Stimulated activated CD4-positive, alpha-beta T cell treated with anti-CD3 and anti-CD28 coated beads, Interleukin-4, amount 100 ng/mL, for 4 hours (primary cell): ENCODE measurements around the gene SH3BGRL3.
A peak's percentile ranks its signal among the peaks of the same experiment; 100 is the strongest.
"Not testable (repeated sequence)": the region's sequence is repeated elsewhere in the genome, so short reads cannot be mapped to it uniquely, and the experiment has no call there.

Experiments
- DNase-seq, 2 experiments: peaks; one replicate each; pipeline ENCODE4 v3.0.0-alpha.2; 2020

SH3BGRL3 gene

DNA sequence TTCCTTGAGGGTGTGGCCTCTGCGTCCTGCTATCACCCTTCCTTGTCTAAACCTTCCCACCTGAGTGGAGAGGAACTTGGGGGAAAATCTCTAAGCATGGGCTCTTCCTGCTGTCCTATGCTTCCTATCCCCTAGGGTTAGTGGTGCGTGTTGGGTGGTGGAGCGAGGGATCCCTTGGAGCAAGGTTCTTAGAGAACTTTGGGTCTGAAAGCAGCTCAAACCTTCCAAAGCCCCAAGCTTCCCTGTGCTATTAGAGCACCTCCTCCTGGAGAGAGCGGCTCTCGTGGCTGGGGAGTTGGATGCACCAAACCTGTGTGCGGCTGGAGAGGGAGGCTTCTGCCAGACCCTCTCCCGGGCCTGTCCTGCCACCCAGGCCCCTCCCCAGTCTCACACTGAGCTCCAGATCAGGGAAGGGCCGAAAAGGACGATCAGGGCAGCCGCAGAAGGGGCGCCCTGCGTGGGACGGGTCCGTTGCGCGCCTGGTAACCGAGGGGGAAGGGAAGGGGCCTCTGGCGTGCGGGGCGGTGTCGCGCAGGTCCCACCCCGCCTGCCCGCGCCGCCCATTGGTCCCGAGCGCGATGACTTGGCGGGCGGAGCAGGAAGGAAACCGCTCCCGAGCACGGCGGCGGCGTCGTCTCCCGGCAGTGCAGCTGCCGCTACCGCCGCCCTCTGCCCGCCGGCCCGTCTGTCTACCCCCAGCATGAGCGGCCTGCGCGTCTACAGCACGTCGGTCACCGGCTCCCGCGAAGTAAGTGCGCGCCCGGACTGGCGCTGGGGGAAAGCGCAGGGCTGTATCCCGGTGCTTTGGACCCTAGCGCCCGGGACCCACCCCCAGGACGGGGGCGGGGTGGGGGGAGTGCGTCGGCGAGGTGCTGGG is at the start of gene SH3BGRL3:
Gene SH3BGRL3 (plus strand): TSS at position 631 of the 877 bp plus-strand sequence. CDS start 70 bp downstream, at position 701.
- DNase-seq = peak; percentile 81 to 85

DNA sequence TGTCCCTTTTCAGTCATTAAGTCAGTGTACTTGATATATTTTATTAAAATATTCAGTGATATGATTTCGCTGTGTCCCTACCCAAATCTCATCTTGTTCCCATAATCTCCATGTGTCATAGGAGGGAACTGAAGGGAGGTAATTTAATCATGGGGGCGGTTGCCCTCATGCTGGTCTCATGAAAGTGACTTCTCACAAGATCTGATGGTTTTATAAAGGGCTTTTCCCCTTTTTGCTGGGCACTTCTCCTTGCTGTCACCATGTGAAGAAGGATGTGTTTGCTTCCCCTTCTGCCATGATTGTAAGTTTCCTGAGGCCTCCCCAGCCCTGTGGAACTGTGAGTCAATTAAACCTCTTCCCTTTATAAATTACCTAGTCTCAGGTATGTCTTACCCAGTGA is 49.2 kb upstream of the SH3BGRL3 start:
- not testable (repeated sequence) for DNase-seq

DNA sequence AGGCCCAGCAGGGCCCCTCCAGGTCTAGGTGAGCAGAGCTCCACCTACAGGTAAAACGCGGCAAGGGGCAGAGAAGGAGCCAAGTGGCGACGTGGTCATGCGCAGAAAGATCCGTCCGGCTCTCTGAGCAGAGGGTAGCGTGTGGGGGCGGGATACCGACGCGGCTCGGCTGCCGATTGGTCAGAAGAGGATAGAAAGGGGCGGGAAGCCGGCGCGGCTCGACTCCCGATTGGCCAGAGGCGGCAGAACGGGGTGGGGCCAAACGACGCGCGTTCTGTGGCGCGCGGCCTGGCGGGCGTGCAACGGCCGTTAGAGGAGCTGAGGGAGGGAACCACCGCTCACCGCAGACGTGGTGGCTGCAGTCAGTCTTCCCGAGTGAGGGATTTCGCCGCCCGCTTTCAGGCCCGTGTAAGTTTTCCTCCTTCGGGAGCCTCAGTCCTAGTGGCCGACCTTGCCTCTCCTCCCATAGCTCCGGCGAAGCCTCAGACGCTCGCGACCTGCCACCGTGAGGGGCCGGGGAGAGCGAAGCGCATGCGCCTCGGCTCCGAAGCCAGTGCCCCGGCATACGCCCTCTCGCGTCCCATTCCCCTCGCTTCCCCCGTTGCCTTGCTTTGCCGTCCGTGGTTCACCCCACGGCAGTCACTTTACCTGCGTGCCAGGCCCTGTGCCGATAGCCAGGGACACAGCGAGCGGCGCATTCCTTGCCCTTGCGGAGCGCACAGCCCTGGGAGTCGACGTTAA is 45.8 kb upstream of the SH3BGRL3 start, which contains the start of gene CEP85:
Gene CEP85 (plus strand): TSS at position 298 of the 741 bp plus-strand sequence. CDS start 5,584 bp downstream, outside the sequence.
- peak; percentile 97 to 98 for DNase-seq

DNA sequence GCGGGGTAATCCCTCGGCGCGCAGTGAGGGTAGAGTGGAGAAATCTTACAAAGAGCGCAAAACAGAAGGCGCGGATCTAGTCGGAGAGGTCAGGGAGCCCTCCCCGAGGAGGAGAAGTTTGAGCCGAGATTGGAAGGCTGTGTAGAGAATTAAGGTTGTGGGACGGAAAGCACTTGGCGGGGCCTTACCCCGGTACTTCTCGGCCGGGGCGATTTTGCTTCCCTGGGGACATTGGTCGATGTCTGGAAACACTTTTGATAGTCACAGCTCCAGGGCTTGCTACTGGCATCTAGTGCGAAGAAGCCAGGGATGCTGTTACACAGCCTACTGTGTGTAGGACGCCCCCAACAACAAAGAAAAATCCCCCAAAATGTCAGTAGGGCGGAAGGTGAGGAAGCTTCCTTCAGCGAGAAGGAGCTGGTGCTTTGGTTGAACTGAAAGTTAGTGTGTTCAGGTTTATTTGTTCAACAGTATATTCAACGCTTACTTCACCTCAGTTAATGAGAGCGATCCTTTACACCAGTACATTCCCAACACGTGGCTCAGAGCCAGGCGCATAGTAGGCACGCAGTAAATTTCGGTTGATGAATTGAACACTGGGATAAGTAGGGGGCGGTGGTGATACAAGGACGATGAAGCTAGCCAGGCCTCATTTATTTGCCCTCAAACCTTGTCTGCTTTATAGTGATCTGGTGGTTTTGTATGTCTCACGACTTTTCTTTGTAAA is 45.1 kb upstream of the SH3BGRL3 start:
- DNase-seq = peak in 1 of 2 experiments; percentile 2

DNA sequence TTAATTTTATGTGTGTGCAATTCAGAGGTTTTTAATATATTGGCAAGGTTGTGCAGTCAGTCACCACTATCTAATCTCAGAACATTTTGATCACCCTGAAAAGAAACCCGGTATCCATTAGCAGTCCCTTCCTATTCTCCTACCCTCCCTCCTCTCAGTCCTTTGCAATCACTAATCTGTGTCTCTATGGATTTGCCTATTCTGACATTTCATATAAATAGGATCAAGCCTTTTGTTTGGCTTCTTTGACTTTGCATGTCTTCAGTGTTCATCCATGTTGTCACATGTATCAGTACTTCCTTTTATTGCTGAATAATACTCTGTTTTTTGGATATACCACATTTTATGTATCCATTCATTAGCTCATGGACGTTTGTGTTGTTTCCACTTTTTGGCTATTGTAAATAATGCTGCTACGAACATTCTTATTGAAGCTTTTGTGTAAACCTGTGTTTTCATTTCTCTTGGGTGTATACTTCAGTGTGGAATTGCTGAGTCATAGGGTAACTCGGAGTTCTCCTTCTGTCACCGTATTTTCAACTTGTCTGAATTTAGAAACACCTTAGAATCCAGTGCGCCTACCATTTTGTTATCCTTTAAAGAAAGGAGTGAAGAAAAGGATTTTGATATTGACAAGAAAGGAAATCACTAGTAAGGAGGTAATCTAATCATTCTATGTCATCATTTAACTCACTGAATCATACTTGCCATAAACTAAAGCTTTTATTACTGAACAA is 42.5 kb upstream of the SH3BGRL3 start:
- DNase-seq = no peak

DNA sequence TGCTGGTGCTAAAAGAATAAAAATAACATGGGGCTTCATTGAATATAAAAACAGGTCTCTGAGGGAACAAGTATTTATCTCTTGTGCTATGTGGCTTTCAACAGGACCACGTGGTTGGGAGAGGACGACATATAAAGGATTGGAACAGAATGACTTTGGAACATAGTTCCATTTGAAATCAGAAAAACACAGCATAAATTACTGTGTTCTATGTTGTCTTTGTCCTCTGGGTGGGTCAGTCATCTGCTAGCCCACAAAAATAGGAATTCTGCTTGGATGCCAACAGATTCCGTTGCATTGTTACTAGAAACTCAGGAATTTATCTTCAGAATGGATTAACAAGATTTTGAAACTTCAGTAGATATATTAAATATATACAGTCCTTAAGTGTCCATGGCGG is 40.0 kb upstream of the SH3BGRL3 start:
- DNase-seq = no peak

DNA sequence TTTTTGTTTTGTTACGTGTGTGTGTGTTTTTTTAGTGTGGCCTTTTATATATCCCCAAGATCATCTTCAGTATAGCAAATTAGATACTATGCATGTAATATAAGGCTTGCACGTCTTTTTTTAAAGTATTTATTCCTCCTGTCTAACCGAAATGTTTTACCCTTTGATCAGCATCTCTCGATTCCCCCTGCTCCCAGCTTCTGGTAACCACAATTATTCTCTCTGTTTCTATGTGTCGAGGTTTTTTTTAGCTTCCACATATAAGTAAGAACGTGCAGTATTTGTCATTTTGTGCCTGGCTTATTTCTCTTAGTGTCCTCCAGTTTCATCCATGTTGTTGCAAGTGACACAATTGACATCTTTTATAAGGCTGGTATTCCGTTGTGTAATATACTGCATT is 27.2 kb upstream of the SH3BGRL3 start:
- no peak for DNase-seq

DNA sequence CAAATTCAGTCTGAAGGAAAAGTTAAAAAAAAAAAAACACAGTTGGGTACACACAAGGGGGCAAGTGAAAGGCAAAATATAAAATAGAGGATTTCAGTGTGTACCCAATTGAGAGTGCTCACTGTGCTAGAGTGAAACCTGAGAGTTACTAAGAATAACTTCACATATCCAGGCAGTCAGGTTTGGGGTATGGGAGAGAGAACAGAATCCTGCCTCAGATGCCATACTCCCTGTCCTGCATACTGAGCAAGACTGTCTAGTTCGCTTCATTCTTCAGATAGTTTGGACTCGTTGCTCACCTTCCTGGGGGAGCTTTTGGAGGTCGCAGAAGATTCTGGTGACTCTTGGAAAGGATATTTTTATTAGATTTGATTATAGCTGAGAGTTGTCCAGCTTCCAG is 25.5 kb upstream of the SH3BGRL3 start:
- DNase-seq = no peak

DNA sequence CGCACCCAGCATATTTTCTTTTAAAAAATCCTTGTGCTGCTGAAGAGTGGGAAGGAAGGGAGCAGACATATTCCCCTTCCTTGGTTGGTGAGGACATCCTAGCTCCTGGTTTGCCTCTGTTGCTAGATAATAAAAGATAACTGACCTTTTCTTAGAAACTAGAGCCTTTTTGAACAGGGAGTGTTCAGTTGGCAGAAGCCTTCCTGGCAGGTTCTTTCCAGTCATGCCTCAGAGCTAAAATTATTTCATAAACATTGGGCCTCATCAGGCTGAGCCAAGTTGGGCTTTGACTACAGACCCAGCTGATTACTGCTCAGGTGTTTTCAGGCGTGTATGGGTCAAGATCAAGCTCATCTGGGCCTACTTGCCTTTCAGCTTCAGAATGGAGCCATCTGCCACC is 22.7 kb upstream of the SH3BGRL3 start:
- no peak for DNase-seq

DNA sequence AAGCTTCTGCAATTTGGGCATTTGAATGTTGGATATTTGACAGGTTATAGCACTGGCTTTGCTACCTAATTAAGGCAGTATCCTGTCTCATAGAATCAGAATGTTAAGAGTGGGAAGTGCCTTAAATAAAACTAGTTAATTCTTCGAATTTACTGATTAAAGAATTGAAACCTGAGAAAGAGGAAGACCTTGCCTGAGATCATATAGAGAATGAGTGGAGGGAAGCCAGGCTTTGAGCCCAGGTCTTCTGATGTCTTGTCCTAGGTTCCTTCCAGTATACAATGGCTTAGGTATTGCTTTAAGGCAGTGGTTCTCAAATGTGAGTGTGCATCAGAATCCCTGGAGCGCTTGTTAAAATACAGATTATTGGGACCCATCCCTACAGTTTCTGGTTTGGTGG is 20.9 kb upstream of the SH3BGRL3 start:
- DNase-seq = no peak

DNA sequence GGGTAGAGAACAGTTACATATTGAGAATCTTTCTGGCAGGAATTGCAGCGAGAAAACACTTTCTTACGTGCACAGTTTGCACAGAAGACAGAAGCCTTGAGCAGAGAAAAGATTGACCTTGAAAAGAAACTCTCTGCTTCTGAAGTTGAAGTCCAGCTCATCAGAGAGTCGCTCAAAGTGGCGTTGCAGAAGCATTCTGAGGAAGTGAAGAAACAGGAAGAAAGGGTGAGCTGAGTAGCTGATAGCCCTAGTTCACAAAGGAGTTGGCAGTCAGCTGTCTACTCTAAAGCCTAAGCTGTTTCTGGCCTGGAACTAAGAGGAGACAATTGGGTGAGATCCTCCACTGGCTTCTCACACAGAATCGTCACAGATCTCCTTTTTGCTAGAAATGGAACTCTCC is 20.3 kb upstream of the SH3BGRL3 start:
- DNase-seq = no peak

DNA sequence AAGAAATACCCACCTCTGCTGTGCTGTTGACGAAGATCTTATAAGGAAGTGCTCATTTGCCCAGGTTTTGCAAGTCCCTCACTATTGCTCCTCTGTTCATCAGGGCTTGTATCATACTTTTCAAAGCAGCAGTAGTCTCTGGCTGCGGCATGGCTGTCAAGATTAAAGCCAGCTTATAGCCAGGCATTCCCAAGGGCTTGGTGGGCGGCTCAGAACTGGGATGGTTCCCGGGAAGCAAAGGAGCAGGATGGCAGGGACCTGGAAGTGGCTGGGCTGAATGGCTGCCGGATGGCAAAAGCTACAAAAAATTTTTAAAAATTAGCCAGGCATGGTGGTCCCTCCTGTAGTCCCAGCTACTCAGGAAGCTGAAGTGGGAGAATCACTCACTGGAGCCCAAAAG is 16.7 kb upstream of the SH3BGRL3 start:
- no peak for DNase-seq

DNA sequence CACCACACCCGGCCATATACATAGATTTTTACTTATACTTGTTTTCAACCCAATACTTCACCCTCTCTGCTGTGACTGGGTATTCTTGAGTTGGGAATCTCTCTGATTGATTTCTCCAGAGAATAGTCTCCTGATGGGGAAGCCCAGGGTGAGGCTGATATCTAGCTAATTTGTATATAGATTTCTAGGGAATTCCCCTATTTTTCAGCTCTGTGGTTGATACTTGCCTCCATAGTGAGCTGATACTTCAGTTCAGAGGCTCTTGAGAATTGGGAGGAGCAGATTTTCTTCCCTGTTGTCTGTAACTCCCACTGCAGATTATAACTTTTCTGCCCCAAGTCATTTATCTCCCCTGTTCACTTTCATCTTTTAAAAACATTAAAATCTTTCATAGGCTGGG is 14.5 kb upstream of the SH3BGRL3 start:
- no peak for DNase-seq

DNA sequence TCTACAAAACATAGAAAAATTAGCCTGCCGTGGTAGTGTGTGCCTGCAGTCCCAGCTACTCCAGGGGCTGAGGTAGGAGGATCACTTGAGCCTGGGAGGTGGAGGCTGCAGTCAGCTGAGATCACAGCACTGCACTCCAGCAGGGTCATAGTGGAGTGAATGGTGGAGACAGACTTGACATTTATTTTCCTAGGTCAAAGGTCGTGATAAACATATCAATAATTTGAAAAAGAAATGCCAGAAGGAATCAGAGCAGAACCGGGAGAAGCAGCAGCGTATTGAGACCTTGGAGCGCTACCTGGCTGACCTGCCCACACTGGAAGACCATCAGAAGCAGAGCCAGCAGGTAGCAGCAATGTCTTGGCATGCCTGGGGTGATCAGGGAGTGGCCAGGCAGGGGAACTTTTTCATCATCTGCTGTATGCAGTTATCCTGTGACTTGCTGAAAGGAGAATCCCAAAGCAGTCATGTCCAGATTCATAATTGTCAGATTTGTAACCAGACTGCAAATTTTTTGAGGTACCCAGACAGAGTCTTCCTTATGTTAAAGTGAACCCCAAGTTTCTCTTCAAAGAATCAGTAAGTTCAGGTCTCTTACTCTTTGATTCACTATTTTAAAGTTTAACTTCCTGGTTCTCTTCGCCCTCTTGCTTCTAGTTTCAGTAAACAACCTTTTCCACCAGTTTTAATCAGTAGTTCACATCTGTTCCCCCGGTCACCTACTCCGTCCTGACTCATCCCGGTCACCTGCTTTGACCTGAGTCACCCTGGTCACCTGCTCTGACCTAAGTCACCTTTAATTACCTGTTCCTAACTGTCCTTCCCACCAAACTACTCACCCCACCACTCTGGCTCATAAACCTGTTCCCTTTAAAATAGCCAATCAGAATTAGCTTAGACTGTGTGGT is 11.3 kb upstream of the SH3BGRL3 start:
- no peak for DNase-seq

DNA sequence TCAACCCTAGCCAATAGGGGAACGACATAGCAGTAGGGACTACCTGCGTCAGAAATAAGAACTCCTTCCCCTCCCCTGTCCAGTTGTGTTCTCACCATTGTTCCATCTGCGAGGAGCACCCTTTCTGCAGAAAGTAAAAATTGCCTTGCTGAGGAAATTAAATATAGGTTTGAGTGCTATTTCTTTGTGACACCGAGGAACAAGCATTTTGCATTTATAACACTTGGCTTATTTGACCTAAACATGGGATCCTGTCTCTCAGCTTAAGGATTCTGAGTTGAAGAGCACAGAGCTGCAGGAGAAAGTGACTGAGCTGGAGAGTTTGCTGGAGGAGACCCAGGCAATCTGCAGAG is 10.7 kb upstream of the SH3BGRL3 start:
- DNase-seq = no peak

DNA sequence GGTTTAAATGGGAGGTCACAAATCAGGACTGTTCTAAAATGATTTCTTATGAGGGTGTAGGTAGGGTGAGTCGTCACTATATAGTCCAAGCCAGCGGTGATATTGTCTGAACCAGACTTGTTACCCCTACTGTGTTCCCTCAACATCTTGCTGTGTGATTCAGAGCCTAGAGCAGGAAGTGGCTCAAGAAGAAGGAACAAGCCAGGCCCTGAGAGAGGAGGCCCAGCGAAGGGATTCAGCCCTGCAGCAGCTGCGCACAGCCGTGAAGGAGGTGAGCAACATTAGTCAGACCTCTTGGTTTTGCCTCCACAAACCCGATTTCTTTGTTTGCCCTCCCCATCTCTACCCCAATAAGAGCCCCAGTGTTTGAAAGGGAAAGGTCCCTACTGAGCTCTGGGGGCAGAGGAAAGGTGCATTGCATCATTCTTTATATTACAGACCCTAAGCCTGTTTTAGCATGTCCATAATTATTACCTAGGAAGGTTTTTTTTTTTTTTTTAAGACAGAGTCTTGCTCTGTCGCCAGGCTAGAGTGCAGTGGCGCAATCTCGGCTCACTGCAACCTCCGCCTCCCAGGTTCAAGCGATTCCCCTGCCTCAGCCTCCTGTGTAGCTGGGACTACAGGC is 5.0 kb upstream of the SH3BGRL3 start:
- no peak for DNase-seq

DNA sequence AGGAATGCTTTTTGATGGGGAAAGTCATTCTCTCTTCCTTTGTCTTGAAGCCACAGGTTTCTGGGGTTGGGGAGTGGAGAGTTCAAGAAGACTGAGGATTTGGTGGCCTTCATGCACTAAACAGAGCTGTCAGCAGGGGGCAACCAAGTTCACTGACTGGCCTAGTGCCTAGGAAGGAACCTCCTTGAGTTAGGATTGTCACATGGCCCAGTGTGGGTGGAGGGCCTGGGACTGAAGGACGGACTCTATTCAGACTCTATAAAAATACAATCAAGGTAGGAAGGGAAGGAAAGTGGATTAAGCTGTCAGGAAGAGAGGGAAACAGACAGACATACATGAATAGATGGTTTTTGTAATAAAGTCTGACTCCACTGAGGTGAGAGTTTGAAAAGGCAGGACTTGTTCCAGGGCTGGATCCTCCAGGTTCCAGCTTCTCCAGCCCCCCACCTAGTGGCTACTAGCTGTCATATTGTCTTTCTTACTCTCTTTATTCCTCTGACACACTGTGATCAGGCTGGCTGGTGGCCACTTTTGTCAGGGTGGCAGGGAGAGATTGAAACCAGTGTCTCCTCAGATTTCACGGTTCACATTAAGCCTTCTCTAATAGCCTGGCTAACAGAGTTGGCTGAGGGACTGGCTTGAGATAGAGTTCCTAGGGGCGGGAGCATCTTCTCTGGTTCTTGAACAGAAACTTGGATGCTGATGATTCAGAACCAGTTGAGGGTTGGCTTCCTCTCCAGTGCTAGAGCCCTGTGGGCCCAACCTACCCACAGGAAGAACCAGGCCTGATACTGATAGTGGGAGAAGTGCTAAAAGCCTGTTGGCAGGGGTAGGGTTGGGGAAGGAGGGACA is 4.1 kb upstream of the SH3BGRL3 start:
- DNase-seq = peak; percentile 70 to 86

DNA sequence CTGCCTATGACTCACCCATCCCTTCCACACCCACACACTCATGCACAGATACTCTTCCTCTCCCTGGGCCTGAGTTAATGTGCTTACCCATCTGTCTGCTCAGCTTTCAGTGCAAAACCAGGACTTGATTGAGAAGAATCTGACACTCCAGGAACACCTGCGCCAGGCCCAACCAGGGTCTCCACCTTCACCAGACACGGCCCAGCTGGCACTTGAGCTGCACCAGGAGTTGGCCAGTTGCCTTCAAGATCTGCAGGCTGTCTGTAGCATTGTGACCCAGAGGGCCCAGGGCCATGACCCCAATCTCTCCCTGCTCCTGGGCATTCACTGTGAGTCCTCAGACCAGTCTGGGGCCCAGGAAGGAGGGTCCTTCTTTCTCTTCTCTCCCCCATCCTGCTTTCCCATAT is 3.5 kb upstream of the SH3BGRL3 start:
- DNase-seq = no peak

DNA sequence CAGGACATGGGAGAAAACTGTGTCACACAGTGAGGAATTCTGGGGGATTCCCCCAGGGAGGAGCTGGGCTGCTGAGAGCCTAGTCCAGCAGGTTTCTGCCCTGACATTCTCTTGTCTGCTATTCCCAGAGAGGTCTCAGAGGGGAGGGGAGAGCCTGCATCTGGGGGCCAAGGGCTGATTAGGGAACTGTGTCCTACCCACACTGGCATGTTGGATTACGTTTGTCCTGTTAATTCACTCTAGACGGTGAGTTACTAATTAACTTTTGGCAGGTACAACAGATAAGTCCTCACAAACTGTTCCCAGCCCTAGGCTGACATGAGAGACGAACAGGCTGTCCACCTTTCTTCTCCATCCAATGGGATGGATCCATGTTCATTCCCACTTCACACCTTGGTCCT is 2.6 kb upstream of the SH3BGRL3 start:
- no peak for DNase-seq

DNA sequence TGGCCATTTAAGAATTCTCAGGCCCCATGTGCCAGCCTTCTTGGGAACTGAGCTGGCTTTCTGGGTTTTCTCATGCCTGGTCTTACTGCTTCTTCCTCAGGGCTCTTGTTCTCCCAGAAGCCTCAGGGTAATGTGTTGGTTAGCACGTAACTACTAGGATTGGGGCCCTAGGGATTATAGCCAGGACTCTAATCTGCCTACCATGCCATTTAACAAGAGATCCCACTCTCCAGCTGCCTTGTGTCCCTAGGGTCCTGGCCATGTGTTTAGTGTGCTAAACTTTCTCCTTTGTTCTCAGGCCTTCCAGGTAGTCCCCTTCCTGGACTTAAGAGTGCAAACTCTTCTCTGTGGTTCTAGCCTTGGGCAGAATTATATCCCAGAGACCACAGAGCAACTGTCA is 2.2 kb upstream of the SH3BGRL3 start:
- DNase-seq = no peak
